SK-N-SH treated with all-trans-retinoic acid at 6 μM for 48 hours (cell line): ENCODE results near the gene CMIP.

Experiments
- ATAC-seq: fragments of 200-7000 bp; cut with Tn5 transposase; 3 replicates; pipeline ENCODE4 v1.9.1; 2020; ENCODE audit warnings: mild to moderate bottlenecking, moderate library complexity
- CSDC2 ChIP-seq: fragments of 250-450 bp; sonication (Bioruptor Pico); IDR thresholded peaks from 2 replicates; pipeline ENCODE4 v1.5.0; 2020; ENCODE audit warnings: mild to moderate bottlenecking, moderate library complexity
- GLIS3 ChIP-seq: fragments of 250-450 bp; sonication (Bioruptor Pico); IDR thresholded peaks from 2 replicates; pipeline ENCODE4 v1.5.0; 2020; ENCODE audit warnings: mild to moderate bottlenecking, moderate library complexity
- ISL1 ChIP-seq: fragments of 250-450 bp; sonication (Bioruptor Pico); IDR thresholded peaks from 2 replicates; pipeline ENCODE4 v2.1.2; 2022; ENCODE audit warnings: mild to moderate bottlenecking, moderate library complexity
- OSR1 ChIP-seq: fragments of 250-450 bp; sonication (Bioruptor Pico); IDR thresholded peaks from 2 replicates; pipeline ENCODE4 v1.8.0; 2022; ENCODE audit warnings: moderate library complexity, mild to moderate bottlenecking, inconsistent platforms
- RARB ChIP-seq: fragments of 250-450 bp; sonication (Bioruptor Pico); IDR thresholded peaks from 2 replicates; pipeline ENCODE4 v1.8.0; 2021; ENCODE audit warnings: mild to moderate bottlenecking, moderate library complexity
- SNAI2 ChIP-seq: fragments of 250-450 bp; sonication (Bioruptor Pico); IDR thresholded peaks from 2 replicates; pipeline ENCODE4 v1.5.0; 2020; ENCODE audit warnings: mild to moderate bottlenecking, moderate library complexity
- TOX ChIP-seq: fragments of 250-450 bp; sonication (Bioruptor Pico); IDR thresholded peaks from 2 replicates; pipeline ENCODE4 v1.8.0; 2021; ENCODE audit warnings: mild to moderate bottlenecking, moderate library complexity, borderline replicate concordance
- ZC3H10 ChIP-seq: fragments of 250-450 bp; sonication (Bioruptor Pico); IDR thresholded peaks from 2 replicates; pipeline ENCODE4 v1.5.1; 2021; ENCODE audit warnings: mild to moderate bottlenecking, moderate library complexity
- ZFP3 ChIP-seq: fragments of 250-450 bp; sonication (Bioruptor Pico); IDR thresholded peaks from 2 replicates; pipeline ENCODE4 v1.5.0; 2020; ENCODE audit warnings: mild to moderate bottlenecking, moderate library complexity
- ZNF565 ChIP-seq: fragments of 450-650 bp; formaldehyde crosslinking; conservative IDR thresholded peaks from 2 replicates; pipeline ENCODE4 v1.5.0; 2020; ENCODE audit warnings: low read depth, mild to moderate bottlenecking, moderate library complexity
- ZNF70 ChIP-seq: fragments of 450-650 bp; formaldehyde crosslinking; IDR thresholded peaks from 2 replicates; pipeline ENCODE4 v1.5.0; 2020; ENCODE audit warnings: mild to moderate bottlenecking, moderate library complexity
- ZNF8 ChIP-seq: fragments of 450-650 bp; formaldehyde crosslinking; IDR thresholded peaks from 2 replicates; pipeline ENCODE4 v1.5.0; 2020; ENCODE audit warnings: mild to moderate bottlenecking, moderate library complexity
- TF ChIP-seq, protein P1 (sequence below): fragments of 250-450 bp; sonication (Bioruptor Pico); IDR thresholded peaks from 2 replicates; pipeline ENCODE4 v1.5.1; 2020; ENCODE audit warnings: low read depth, mild to moderate bottlenecking, moderate library complexity
- TF ChIP-seq, protein P2 (sequence below): fragments of 250-450 bp; sonication (Bioruptor Pico); IDR thresholded peaks from 2 replicates; pipeline ENCODE4 v1.8.0; 2020; ENCODE audit warnings: mild to moderate bottlenecking, moderate library complexity, borderline replicate concordance
- TF ChIP-seq, protein P3 (sequence below): fragments of 250-450 bp; sonication (Bioruptor Pico); IDR thresholded peaks from 2 replicates; pipeline ENCODE4 v1.5.1; 2021; ENCODE audit warnings: mild to moderate bottlenecking, moderate library complexity
- TF ChIP-seq, protein P4 (sequence below): fragments of 250-450 bp; sonication (Bioruptor Pico); IDR thresholded peaks from 2 replicates; pipeline ENCODE4 v1.5.0; 2020; ENCODE audit warnings: mild to moderate bottlenecking, moderate library complexity
- TF ChIP-seq, protein P5 (sequence below): fragments of 250-450 bp; sonication (Bioruptor Pico); IDR thresholded peaks from 2 replicates; pipeline ENCODE4 v1.8.0; 2021; ENCODE audit warnings: low read depth, mild to moderate bottlenecking, moderate library complexity, borderline replicate concordance

Gene CMIP

DNA sequence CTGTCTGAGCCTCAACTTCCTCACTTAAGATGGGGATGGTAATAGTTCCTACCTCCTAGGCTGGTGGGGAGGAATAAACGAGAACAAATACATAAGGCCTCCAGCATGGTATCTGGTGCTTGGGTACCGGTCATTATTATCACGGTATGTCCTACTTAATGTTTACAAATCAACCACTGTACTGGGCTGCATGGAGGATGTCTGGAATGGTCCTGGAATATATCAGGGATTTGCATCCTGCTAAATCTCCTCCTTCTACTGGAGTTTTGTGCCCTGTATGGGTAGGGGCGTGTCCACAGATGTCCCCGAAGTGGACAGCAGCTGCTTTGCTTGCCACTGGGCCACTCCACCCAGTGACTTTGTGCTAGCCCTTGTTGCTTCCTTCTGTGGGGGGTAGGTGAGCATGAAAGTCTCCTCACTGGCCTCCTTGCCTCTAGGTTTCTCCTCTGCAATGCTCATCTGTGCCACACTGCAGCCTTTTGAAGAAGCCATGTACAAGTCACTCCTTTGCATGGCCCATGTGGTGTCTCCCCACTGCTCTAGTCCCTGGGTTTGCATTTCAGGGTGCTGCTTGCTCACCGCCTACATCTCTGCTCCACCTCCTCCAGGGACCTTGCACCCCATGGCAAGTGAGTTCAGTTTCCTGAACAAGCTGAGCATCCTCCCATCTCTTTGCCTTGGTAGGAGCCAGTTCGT is 2.2 kb upstream of the CMIP start:
- TF ChIP-seq ZNF565 (CRISPR knock-in tag) (no peak), ZC3H10 (CRISPR knock-in tag) (no peak), ZFP3 (CRISPR knock-in tag) (no peak), ZNF70 (no peak), GLIS3 (CRISPR knock-in tag) (no peak), SNAI2 (CRISPR knock-in tag) (no peak), ISL1 (CRISPR knock-in tag) (no peak), CSDC2 (CRISPR knock-in tag) (no peak)
- TF ChIP-seq, protein P1, sequence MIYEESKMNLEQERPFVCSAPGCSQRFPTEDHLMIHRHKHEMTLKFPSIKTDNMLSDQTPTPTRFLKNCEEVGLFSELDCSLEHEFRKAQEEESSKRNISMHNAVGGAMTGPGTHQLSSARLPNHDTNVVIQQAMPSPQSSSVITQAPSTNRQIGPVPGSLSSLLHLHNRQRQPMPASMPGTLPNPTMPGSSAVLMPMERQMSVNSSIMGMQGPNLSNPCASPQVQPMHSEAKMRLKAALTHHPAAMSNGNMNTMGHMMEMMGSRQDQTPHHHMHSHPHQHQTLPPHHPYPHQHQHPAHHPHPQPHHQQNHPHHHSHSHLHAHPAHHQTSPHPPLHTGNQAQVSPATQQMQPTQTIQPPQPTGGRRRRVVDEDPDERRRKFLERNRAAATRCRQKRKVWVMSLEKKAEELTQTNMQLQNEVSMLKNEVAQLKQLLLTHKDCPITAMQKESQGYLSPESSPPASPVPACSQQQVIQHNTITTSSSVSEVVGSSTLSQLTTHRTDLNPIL (CRISPR knock-in tag): no peak
- TF ChIP-seq, protein P2, sequence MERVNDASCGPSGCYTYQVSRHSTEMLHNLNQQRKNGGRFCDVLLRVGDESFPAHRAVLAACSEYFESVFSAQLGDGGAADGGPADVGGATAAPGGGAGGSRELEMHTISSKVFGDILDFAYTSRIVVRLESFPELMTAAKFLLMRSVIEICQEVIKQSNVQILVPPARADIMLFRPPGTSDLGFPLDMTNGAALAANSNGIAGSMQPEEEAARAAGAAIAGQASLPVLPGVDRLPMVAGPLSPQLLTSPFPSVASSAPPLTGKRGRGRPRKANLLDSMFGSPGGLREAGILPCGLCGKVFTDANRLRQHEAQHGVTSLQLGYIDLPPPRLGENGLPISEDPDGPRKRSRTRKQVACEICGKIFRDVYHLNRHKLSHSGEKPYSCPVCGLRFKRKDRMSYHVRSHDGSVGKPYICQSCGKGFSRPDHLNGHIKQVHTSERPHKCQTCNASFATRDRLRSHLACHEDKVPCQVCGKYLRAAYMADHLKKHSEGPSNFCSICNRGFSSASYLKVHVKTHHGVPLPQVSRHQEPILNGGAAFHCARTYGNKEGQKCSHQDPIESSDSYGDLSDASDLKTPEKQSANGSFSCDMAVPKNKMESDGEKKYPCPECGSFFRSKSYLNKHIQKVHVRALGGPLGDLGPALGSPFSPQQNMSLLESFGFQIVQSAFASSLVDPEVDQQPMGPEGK (CRISPR knock-in tag): no peak
- TF ChIP-seq, protein P3, sequence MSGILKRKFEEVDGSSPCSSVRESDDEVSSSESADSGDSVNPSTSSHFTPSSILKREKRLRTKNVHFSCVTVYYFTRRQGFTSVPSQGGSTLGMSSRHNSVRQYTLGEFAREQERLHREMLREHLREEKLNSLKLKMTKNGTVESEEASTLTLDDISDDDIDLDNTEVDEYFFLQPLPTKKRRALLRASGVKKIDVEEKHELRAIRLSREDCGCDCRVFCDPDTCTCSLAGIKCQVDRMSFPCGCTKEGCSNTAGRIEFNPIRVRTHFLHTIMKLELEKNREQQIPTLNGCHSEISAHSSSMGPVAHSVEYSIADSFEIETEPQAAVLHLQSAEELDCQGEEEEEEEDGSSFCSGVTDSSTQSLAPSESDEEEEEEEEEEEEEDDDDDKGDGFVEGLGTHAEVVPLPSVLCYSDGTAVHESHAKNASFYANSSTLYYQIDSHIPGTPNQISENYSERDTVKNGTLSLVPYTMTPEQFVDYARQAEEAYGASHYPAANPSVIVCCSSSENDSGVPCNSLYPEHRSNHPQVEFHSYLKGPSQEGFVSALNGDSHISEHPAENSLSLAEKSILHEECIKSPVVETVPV: no peak
- TF ChIP-seq, all 23 proteins: peak for 0
- ATAC-seq: no peak

DNA sequence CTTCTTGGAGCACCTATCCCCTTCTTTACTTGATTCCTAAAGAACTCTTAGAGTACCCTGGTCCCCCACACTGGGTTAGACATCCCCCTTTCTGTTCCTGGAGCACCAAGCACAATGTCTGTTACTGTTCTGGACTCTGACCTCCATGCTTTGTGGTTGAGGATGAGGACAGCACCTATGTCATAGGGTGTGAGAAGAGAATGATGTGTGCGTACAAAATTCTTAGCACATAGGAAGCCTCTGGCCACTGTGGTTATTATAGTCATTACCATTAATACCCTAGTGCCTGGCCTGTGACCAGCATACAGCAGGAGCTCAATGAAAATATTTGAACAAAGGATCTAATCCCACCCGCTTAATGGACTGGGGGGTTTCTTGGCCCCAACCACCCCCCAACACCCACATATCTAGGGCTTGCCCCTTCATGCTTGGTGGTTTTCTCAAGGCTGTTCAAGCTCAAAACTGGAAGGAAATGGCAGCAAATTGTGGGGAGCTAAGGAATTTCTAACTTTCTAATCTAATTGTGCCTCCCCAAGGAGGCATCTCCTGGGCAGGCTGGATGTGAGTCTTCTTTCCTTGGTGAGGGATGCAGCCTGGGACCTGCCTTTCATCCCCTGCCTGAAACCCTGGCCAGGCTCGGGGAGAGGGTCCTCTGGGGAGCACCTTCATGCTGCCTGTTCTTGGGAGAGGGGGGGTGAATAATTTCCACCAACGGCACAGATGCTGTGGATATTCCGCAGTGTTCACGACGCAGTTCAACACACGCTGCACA is 1.5 kb upstream of the CMIP start:
- no peak for ATAC-seq
- TF ChIP-seq, protein P4, sequence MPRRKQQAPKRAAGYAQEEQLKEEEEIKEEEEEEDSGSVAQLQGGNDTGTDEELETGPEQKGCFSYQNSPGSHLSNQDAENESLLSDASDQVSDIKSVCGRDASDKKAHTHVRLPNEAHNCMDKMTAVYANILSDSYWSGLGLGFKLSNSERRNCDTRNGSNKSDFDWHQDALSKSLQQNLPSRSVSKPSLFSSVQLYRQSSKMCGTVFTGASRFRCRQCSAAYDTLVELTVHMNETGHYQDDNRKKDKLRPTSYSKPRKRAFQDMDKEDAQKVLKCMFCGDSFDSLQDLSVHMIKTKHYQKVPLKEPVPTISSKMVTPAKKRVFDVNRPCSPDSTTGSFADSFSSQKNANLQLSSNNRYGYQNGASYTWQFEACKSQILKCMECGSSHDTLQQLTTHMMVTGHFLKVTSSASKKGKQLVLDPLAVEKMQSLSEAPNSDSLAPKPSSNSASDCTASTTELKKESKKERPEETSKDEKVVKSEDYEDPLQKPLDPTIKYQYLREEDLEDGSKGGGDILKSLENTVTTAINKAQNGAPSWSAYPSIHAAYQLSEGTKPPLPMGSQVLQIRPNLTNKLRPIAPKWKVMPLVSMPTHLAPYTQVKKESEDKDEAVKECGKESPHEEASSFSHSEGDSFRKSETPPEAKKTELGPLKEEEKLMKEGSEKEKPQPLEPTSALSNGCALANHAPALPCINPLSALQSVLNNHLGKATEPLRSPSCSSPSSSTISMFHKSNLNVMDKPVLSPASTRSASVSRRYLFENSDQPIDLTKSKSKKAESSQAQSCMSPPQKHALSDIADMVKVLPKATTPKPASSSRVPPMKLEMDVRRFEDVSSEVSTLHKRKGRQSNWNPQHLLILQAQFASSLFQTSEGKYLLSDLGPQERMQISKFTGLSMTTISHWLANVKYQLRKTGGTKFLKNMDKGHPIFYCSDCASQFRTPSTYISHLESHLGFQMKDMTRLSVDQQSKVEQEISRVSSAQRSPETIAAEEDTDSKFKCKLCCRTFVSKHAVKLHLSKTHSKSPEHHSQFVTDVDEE: no peak
- no peak for TF ChIP-seq OSR1 (CRISPR knock-in tag)
- TF ChIP-seq RARB (CRISPR knock-in tag): no peak
- TF ChIP-seq, protein P5, sequence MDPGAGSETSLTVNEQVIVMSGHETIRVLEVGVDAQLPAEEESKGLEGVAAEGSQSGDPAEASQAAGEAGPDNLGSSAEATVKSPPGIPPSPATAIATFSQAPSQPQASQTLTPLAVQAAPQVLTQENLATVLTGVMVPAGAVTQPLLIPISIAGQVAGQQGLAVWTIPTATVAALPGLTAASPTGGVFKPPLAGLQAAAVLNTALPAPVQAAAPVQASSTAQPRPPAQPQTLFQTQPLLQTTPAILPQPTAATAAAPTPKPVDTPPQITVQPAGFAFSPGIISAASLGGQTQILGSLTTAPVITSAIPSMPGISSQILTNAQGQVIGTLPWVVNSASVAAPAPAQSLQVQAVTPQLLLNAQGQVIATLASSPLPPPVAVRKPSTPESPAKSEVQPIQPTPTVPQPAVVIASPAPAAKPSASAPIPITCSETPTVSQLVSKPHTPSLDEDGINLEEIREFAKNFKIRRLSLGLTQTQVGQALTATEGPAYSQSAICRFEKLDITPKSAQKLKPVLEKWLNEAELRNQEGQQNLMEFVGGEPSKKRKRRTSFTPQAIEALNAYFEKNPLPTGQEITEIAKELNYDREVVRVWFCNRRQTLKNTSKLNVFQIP (CRISPR knock-in tag): no peak
- TF ChIP-seq ZNF565 (CRISPR knock-in tag): no peak
- TF ChIP-seq, protein P3: no peak

DNA sequence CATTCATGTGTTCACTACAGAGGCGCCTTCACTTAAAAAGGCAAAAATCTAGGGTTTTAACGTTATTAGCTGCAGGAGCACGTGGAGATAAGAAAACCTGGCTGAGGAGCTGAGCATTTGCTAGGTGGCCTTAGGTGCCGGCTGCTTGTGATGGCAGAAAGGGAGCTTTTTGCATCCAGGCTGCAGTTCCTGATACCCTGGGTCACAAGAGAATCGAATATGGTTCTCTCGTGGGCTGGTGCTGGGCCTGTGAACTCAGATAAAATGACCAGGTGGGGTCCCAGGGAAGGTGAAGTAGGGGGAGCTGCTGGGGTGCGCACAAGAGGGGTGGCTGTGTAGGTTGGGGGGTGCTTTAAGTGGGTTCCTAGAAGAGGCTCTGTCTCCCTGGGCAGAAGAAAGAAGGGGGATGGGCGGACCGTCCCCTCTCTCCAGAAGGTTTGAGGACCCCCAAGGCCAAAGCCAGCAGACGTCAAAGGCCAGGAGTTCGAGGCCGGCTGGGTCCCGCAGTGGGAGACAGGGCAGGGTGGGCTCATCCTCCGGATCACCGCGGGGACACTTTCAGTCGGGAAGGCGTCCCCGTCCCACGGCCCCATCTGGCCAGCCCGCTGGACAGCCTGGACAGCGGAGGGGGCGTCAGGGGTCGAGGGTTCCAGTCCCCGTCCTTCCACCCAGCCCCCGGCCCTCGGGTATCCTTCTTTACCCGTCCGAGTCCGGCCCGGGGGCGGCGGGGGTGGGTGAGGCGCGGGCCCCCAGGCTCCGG is 740 bp upstream of the CMIP start:
- ATAC-seq: peak; percentile 6
- no peak for TF ChIP-seq OSR1 (CRISPR knock-in tag)
- TF ChIP-seq, protein P1 (CRISPR knock-in tag): no peak
- no peak for TF ChIP-seq ZNF8
- no peak for TF ChIP-seq ZC3H10 (CRISPR knock-in tag)
- TF ChIP-seq TOX: no peak
- TF ChIP-seq, protein P3: no peak
- no peak for TF ChIP-seq CSDC2 (CRISPR knock-in tag)
